Astrocyte (in vitro differentiated cells and primary cell): ENCODE measurements around the gene NOS1.

Experiments used
- CTCF ChIP-seq: IDR thresholded peaks from 2 replicates; pipeline ENCODE4 v1.5.1; 2011; ENCODE audit warnings: low read depth, mild to moderate bottlenecking, inconsistent platforms, low read length, moderate library complexity; ENCODE audit not compliant: insufficient read depth
- EZH2 ChIP-seq: IDR thresholded peaks from 2 replicates; pipeline ENCODE4 v1.6.1; 2012; ENCODE audit warnings: mild to moderate bottlenecking, low read length, inconsistent platforms; ENCODE audit not compliant: insufficient read depth

- TF ChIP-seq CTCF (no peak), EZH2 (no peak)
Observed at GRCh38 chr12:117189725-117190209, 171.7 kb downstream of the NOS1 start.
